Nephron (organoid): ENCODE data around the gene COMMD3.

Source experiments
- H3K27ac Mint-ChIP-seq, 3 experiments: 2 replicates each; pipeline ENCODE4 v1.8.0; 2020; ENCODE audit warnings: mixed read lengths in 3 of 3, mild to moderate bottlenecking in 2 of 3, moderate library complexity in 1 of 3
- H3K27me3 Mint-ChIP-seq: 2 replicates; pipeline ENCODE4 v1.8.0; 2021; ENCODE audit warnings: low read depth, mild to moderate bottlenecking, moderate library complexity, mixed read lengths
- H3K36me3 Mint-ChIP-seq: 2 replicates; pipeline ENCODE4 v1.8.0; 2020; ENCODE audit warnings: low read depth, mixed read lengths
- H3K4me1 Mint-ChIP-seq: 2 replicates; pipeline ENCODE4 v1.8.0; 2020; ENCODE audit warnings: mixed read lengths
- H3K4me3 Mint-ChIP-seq, 3 experiments: 2 replicates each; pipeline ENCODE4 v1.8.0; 2020; ENCODE audit warnings: mild to moderate bottlenecking in 3 of 3, mixed read lengths in 3 of 3, moderate library complexity in 2 of 3
- H3K9me3 Mint-ChIP-seq: 2 replicates; pipeline ENCODE4 v1.8.0; 2020; ENCODE audit warnings: mixed read lengths
- CTCF ChIP-seq, 3 experiments: fragments of 200-600 bp; sonication (generic); IDR thresholded peaks; one replicate each; pipeline ENCODE4 v1.5.0; 2021; ENCODE audit warnings: antibody characterized with exemption in 3 of 3; ENCODE audit not compliant: unreplicated experiment in 3 of 3

The COMMD3 gene

GRCh38 chr10:22316286-22317075 lies at the start of gene COMMD3:
COMMD3 (plus strand) TSS chr10:22316388; CDS start chr10:22316418, 30 bp downstream.
- no peak for TF ChIP-seq CTCF (IDR thresholded peaks at IDR 0.05; ENCODE audit: unreplicated experiment in 3 of 3)
- H3K9me3 Mint-ChIP-seq: no peaks in the 10 kb centered on the region

GRCh38 chr10:22268503-22268902 lies 47.7 kb upstream of the COMMD3 start:
- Mint-ChIP-seq H3K27ac (no peak overlapping the region), H3K4me1 (no peaks in the 10 kb centered on the region), H3K9me3 (no peaks in the 10 kb centered on the region), H3K4me3 (no peak overlapping the region), H3K36me3 (no peaks in the 10 kb centered on the region), H3K27me3 (peaks cover 19% of the 10 kb centered on the region)
- TF ChIP-seq CTCF (IDR thresholded peaks at IDR 0.05; ENCODE audit: unreplicated experiment in 3 of 3): no peak

More at GRCh38 chr10:22316286-22317075, at the start of gene COMMD3:
- Mint-ChIP-seq H3K4me1 (peaks cover 34% of the 10 kb centered on the region), H3K4me3 (peak within 1 kb of the TSS; percentile 94 to 98 (median 96)), H3K27me3 (peaks cover 47% of the 10 kb centered on the region), H3K36me3 (no peaks in the 10 kb centered on the region), H3K27ac (peak within 1 kb of the TSS; percentile 97 to 99 (median 98))

GRCh38 chr10:22271786-22272185 lies 44.4 kb upstream of the COMMD3 start:
- peaks cover 3% of the 10 kb centered on the region for H3K27me3 Mint-ChIP-seq
- TF ChIP-seq CTCF (IDR thresholded peaks at IDR 0.05; ENCODE audit: unreplicated experiment in 3 of 3): no peak
- no peaks in the 10 kb centered on the region for H3K4me1 Mint-ChIP-seq
- no peaks in the 10 kb centered on the region for H3K9me3 Mint-ChIP-seq
- H3K36me3 Mint-ChIP-seq: no peaks in the 10 kb centered on the region
- H3K27ac Mint-ChIP-seq: no peak overlapping the region
- no peak overlapping the region for H3K4me3 Mint-ChIP-seq

- H3K4me3 Mint-ChIP-seq: no peak overlapping the region
- no peaks in the 10 kb centered on the region for H3K9me3 Mint-ChIP-seq
- peaks cover 26% of the 10 kb centered on the region for H3K27me3 Mint-ChIP-seq
- no peak overlapping the region for H3K27ac Mint-ChIP-seq
- no peaks in the 10 kb centered on the region for H3K36me3 Mint-ChIP-seq
- no peaks in the 10 kb centered on the region for H3K4me1 Mint-ChIP-seq
- TF ChIP-seq CTCF (IDR thresholded peaks at IDR 0.05; ENCODE audit: unreplicated experiment in 3 of 3): no peak
Observed at GRCh38 chr10:22278441-22278782, 37.8 kb upstream of the COMMD3 start.

- H3K36me3 Mint-ChIP-seq: no peaks in the 10 kb centered on the region
- TF ChIP-seq CTCF (IDR thresholded peaks at IDR 0.05; ENCODE audit: unreplicated experiment in 3 of 3): no peak
- no peak overlapping the region for H3K4me3 Mint-ChIP-seq
- H3K27me3 Mint-ChIP-seq: peaks cover 26% of the 10 kb centered on the region
- no peaks in the 10 kb centered on the region for H3K9me3 Mint-ChIP-seq
- no peaks in the 10 kb centered on the region for H3K4me1 Mint-ChIP-seq
- no peak overlapping the region for H3K27ac Mint-ChIP-seq
Observed at GRCh38 chr10:22280078-22280477, 36.1 kb upstream of the COMMD3 start.

GRCh38 chr10:22285130-22285529 lies 31.1 kb upstream of the COMMD3 start:
- Mint-ChIP-seq H3K9me3 (no peaks in the 10 kb centered on the region), H3K27me3 (peaks cover 9% of the 10 kb centered on the region), H3K36me3 (no peaks in the 10 kb centered on the region), H3K4me1 (no peaks in the 10 kb centered on the region), H3K4me3 (no peak overlapping the region), H3K27ac (no peak overlapping the region)
- no peak for TF ChIP-seq CTCF (IDR thresholded peaks at IDR 0.05; ENCODE audit: unreplicated experiment in 3 of 3)
